Activated T-cell treated with anti-CD3 and anti-CD28 coated beads, Interleukin-2, amount 50 U/mL, for 48 hours (primary cell): Measurements from ENCODE around the gene CDH23.

ENCODE experiments used
- DNase-seq, 2 experiments: peaks; one replicate each; pipeline ENCODE4 v3.0.0-alpha.2; 2020

CDH23 gene

DNA sequence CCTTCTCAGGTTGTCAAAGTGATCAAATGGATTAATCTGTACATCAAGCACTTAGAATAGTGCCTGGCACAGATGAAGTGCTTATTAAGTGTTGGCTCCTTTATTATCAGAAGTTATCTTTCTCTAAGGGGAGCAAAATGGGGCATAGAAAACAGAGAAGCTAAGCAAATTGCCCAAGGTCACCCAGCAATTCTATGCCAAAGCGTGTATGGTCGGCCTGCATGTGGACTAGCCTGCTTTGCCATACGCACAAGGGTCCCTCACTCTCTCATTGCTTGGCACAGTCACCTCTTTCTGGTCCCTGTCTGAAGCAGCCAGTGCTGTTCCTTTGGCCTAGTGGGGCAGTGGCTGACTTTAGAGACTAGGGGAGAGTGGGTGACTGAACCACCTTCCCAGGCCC is 45.3 kb downstream of the CDH23 start:
- DNase-seq, result no peak

DNA sequence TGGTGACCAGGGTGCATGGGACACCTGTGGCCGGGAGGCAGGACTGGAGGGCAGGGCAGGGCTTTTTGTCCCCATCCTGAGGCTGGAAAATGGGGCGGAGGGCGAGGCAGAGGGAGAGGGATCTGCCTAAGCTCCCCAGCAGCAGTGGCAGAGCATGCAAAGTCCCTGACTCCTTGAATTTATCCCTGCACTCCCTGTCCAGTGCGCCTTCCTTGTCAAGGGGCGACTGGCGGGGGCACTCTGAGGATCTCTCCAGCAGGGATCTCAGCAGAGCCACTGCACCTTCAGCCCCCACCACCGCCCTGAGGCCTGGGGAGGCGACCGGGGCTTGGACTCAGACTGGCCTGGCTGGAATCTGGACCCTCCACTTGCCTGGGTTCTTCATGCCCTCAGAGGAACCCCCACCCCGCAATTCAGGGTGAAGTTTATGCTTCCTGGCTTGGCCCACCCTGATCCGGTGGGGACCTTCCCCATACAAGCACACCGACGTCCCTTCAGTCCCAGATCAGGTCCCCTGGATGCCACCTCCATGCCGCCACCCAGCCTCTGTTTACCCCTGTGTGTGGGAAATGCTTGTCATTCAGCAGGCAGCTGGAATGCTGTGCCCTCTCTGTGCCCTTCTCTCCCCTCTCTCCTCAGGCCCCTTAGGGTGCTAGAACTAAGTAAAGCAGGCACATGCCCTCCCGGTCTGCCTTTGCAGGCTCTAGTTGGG is 46.3 kb downstream of the CDH23 start:
- DNase-seq, result no peak

DNA sequence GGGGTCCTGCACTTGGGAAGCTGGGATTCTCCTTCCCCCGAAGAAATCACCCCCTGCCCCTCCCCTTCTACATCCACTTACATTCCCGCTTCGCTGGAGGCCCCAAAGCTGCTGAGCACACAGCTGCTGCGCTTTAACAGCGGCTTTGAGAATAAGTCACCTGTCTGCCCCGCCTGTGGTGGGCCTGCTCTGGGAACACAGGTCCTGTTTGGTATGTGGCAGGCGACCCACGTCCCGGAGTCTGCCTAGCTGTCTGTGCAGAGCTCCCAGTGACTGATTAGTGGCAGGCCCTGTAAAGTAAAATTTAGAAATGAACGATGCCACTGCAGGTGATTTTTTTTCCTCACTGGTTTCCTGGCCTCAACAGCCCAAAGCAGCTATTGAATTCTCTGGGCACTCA is 47.0 kb downstream of the CDH23 start:
- DNase-seq, result no peak

GRCh38 chr10:71444284-71445054 is 47.7 kb downstream of the CDH23 start:
- DNase-seq, result no peak

DNA sequence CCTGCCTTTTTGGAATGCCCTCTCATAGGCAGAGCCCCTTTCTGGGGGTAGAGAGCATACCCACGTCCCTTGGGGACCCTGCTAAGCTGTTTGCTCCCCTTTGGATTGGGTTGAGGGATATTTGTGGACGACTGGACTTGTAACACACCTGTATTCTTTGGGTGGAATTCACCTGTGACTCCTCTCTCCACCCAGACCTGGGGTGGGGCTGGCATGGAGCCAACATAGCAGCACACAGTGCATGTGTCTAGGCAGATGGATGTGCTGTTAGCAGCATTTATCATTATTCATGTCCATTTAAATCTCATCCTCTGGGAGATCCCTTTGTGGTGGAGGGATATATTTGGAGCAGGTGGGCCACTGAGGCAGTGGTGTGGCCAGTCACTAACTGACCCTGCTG is 51.0 kb downstream of the CDH23 start:
- DNase-seq, result no peak

DNA sequence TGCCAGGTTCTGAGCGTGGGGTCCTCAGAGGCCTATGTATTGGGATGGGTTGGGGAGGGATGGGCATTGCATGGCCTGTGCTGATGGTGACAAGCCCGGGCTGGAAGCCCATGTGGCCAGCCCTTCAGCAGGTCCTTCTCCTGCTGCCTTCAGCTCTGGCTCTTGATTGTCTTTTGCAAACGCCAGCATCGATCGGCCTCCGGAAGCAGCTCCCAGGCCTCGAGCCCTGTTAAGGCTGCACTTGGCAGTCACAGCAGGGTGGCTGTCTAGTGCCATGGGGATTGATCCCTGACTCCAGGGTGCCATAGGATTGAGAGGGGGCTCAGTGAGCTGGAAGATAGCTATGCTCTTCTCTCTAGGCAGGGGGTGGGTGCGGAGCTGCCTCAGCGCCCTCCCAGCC is 51.4 kb downstream of the CDH23 start:
- no peak for DNase-seq

DNA sequence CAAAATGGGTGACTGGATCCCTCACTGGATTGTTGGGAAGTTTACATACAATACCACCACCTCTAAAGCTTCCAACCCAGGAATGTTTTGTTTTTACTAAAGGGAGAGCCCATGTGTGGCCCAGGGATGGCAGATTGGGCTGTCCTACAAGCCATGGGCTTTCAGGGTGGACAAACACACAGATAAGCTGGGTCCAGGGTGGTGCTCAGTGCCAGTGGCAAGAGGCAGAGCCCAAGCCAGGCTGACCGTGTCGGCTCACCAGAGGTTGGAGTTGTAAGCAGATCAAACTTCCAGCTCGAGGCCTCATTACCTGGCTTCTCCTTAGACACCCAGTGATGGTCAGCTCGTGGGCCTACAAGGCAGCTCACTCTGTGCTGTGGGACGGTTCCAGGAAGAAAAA is 52.3 kb downstream of the CDH23 start:
- DNase-seq, result no peak

DNA sequence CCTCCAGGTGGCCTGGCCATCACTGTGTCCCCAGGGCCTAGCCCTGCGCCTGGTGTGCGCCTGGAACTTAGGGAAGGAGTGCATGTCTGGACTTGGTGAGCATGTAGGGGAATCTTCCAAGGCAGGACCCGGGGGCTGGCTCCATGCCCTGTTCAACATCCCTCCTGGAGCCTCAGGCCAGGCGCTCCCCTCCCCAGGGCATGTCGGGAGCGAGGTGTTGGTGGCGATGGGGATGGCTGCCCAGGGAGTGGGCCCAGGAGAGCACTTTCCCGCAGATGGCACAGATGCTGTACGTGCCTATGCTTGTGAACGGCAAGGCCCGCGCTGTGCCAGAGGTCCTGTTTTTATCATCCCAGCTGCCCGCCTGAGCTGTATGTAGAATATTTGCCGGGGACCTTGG is 55.0 kb downstream of the CDH23 start:
- no peak for DNase-seq

DNA sequence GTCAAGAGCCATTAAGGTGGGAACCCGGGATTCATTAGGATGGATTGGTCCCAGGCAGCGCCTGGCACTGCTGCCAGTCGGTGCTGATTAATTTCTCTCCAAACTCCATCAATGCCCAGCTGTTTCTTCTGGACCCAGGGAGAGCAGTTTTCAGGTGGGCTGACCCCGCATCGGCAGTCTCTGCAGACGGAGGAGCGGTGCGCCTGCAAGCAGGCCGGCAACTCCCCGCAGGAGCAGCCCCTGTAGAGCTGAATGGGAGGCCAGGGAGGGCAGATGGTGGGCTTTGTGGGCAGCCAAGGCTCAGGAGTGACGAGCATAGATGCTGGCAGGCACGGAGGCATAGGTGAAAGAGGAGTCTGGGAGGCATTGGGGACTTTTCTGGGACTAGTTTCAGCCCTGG is 56.5 kb downstream of the CDH23 start:
- DNase-seq, result no peak

DNA sequence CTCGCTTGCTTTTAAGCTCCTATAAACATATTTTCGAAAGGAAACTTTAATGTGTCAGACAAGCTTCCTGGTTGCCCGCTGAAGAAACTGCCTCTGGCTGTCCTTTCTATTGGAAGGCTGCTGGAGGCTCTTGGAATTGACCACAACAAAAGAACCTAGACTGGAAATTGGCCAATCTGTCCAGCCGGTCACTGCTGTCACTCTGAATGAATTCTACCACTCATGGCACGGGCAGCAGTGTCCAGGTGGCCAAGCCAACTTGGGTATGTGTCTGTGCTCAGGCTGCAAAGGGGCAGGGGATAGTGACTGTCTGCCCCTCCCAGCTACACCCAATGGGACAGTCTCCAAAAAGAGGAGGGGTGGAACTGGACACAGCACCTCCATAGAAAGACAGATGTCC is 57.6 kb downstream of the CDH23 start:
- no peak for DNase-seq

DNA sequence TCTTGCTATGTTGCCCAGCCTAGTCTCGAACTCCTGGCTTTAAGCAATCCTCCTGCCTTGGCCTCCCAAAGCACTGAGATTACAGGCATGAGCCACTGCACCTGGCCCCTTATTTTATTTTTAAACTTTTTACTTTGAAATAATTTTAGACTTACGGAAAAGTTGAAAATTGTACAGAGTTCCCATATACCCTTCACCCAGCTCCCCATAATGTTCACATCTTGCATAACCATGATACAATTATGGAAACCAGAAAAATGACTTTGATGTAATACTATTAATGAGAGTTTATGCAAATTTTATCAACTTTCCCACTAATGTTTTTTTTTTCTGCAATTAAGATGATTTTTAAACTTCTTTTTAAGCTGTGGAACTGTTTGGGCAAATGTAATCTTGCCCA is 58.3 kb downstream of the CDH23 start:
- no peak for DNase-seq

DNA sequence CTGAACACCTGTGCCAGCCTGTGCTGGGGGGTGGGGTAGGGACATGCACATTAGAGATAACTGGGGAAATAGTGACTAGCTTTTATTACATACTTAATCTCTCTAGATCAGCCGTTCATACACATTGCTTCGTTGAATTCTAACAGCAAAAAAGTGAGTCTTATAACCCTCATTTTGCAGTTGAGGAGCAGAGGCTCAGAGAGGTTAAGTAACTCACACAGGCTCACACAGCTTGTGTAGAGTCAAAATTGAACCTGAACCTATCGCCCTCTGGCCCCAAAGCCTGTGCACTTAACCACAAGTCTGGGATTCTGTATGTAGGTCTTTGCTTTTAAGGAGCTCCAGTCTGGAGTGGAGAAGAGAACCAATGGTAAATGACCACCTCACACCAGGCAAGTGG is 59.9 kb downstream of the CDH23 start:
- no peak for DNase-seq

- DNase-seq, result no peak
Measured at GRCh38 chr10:71457908-71458307, 61.2 kb downstream of the CDH23 start.

- no peak for DNase-seq
Measured at GRCh38 chr10:71458387-71458786, 61.7 kb downstream of the CDH23 start.

GRCh38 chr10:71459513-71459912 is 62.8 kb downstream of the CDH23 start:
- DNase-seq, result no peak

- DNase-seq, result no peak
Measured at GRCh38 chr10:71460615-71461014, 63.9 kb downstream of the CDH23 start.

- no peak for DNase-seq
Measured at GRCh38 chr10:71461457-71461856, 64.7 kb downstream of the CDH23 start.

DNA sequence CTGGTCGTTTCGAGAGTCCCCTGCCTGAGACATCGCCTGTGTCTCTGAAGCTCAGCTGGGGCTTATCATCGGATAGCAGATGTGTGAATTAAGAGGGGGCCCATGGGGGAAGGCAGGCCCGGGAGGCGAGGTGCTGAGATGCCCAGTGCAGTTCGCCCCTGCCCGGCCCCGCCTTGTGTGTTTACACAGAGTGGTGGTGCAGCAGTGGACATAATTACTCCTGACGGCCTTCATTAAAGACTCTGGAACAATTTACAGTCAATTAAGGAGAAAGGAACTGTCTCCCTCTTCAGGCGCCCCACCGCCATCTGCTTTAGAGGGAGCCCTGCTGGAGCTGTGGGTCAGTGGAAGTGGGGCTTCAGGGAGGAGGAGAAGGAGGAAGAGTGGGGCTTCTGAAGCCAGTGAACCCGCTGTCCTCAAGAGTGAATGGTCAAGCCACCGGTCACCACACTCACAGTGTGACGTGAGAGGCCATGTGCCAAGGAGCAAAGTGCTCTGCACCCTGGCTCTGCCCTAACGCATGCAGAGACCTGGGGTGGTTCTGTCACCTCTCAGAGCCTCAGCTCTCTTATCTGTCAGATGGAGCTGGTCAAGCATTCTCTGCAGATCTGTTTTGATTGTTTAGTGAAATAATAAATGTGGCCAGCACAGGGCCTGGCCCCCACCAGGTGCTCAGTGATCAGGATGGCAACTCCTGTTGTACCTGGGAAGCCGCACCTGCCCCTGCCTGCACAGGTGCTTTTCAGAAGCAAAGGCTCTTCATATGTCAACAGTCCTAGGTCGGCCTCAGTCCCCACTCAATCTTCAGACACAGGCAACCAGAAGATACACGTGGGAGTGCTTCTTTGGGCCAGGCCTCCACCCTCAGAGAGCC is 65.6 kb downstream of the CDH23 start:
- DNase-seq, result no peak

DNA sequence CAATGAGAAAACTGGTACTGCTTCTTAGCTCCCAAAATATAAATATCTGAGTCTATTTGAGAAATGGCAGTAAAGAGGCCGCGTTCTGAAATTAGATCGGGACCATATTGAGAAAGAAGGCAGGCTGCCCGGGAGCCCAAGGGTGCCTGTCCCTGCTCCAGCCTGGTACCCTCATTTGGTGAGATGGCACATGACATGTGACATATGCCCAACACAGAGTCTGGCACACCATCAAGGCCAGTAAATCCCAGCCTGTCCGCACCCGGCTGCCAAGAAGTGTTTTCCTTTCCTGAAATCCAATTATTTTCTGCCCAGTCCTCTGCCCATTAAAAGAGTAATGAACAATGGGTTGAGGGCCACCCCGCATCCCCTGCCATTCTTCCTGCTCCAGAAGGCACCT is 66.4 kb downstream of the CDH23 start:
- no peak for DNase-seq

- no peak for DNase-seq
Measured at GRCh38 chr10:71465551-71466252, 69.0 kb downstream of the CDH23 start.

DNA sequence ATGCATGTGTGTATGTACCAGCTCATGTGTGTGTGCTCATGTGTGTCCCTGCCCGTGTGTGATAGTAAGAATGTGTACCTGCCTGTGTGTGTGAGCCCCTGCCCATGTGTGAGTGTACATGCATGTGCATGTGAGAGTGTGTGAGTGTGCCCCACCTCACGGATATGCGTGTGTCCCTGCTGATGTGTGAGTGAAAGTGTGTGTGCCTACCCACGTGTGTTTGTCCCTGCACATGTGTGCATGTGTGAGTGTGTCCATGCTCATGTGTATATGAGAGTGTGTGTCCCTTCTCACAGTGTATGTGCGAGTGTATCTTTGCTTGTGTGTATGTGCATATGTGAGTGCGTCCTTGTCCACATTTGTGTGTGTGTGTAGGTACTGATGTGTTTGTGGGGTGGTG is 69.6 kb downstream of the CDH23 start:
- DNase-seq, result no peak

- DNase-seq, result no peak
Measured at GRCh38 chr10:71467161-71467560, 70.4 kb downstream of the CDH23 start.
